GM21723 (cell line): Measurements from ENCODE around the gene TMEM30B.
"Not testable (repeated sequence)": the region's sequence is repeated elsewhere in the genome, so short reads cannot be mapped to it uniquely, and the experiment has no call there.

ENCODE experiments used
- ATAC-seq: cut with Tn5 transposase; IDR thresholded peaks from one replicate; pipeline ENCODE4 v1.9.1; 2021; ENCODE audit warnings: mild to moderate bottlenecking, moderate library complexity; ENCODE audit not compliant: unreplicated experiment

Gene TMEM30B

GRCh38 chr14:61266891-61267740, 14.0 kb downstream of the TMEM30B start:
- ATAC-seq = no peak

GRCh38 chr14:61266436-61266835, 14.7 kb downstream of the TMEM30B start:
- ATAC-seq = no peak

GRCh38 chr14:61264651-61265050, 16.5 kb downstream of the TMEM30B start:
- ATAC-seq = no peak

GRCh38 chr14:61264010-61264571, 17.0 kb downstream of the TMEM30B start:
- no peak for ATAC-seq

GRCh38 chr14:61262082-61262481, 19.1 kb downstream of the TMEM30B start:
- no peak for ATAC-seq

- no peak for ATAC-seq
Measured at GRCh38 chr14:61260939-61261776, 20.0 kb downstream of the TMEM30B start.

- no peak for ATAC-seq
Measured at GRCh38 chr14:61258985-61259384, 22.2 kb downstream of the TMEM30B start.

- no peak for ATAC-seq
Measured at GRCh38 chr14:61257469-61258057, 23.6 kb downstream of the TMEM30B start.

GRCh38 chr14:61256826-61257468, 24.2 kb downstream of the TMEM30B start:
- no peak for ATAC-seq

- no peak for ATAC-seq
Measured at GRCh38 chr14:61255968-61256367, 25.2 kb downstream of the TMEM30B start.

GRCh38 chr14:61254808-61255526, 26.2 kb downstream of the TMEM30B start:
- ATAC-seq = no peak

GRCh38 chr14:61253064-61253738, 27.9 kb downstream of the TMEM30B start:
- ATAC-seq = no peak

GRCh38 chr14:61252369-61253063, 28.6 kb downstream of the TMEM30B start:
- peak; percentile 92 for ATAC-seq

GRCh38 chr14:61250063-61250462, 31.1 kb downstream of the TMEM30B start:
- no peak for ATAC-seq

GRCh38 chr14:61247935-61248334, 33.2 kb downstream of the TMEM30B start:
- no peak for ATAC-seq

GRCh38 chr14:61246721-61247120, 34.4 kb downstream of the TMEM30B start:
- ATAC-seq = no peak

GRCh38 chr14:61244009-61244408, 37.1 kb downstream of the TMEM30B start:
- ATAC-seq = no peak

- no peak for ATAC-seq
Measured at GRCh38 chr14:61240206-61240605, 40.9 kb downstream of the TMEM30B start.

GRCh38 chr14:61239285-61239684, 41.9 kb downstream of the TMEM30B start:
- not testable (repeated sequence) for ATAC-seq
